MCF 10A (cell line): ENCODE data around the gene RGPD8. TPM values are rescaled to one million over a fixed set of nuclear protein-coding genes. Genes with fewer than 3 reads are reported as not detected.

ENCODE experiments used
- BruUV-seq: library from RNA; stranded (reverse); fragments of 400-500 nt; replicated peaks from 2 replicates; lab custom pipeline; 2021; lab: Mats Ljungman, UMichigan
- CTCF ChIA-PET: fragments of 300-600 bp; sonication (Branson Sonifier 250); formaldehyde crosslinking; extraction: SDS; loops from one replicate; lab custom pipeline; 2021; ENCODE audit warnings: antibody characterized with exemption, inconsistent platforms; lab: Yijun Ruan, JAX
- POLR2A ChIA-PET: fragments of 300-600, 350-650 bp; sonication (Branson Sonifier 250); formaldehyde crosslinking; extraction: SDS; loops from one replicate; lab custom pipeline; 2020; ENCODE audit warnings: antibody characterized with exemption, inconsistent platforms; lab: Yijun Ruan, JAX
- DNase-seq: peaks from one replicate; pipeline ENCODE4 v3.0.0-alpha.2; 2018; ENCODE audit not compliant: unreplicated experiment
- H3K27ac Mint-ChIP-seq: one replicate; pipeline ENCODE4 v1.8.0; 2022; ENCODE audit warnings: mild to moderate bottlenecking, low read depth, mixed read lengths; ENCODE audit not compliant: unreplicated experiment
- H3K27me3 Mint-ChIP-seq: one replicate; pipeline ENCODE4 v1.8.0; 2022; ENCODE audit warnings: mixed read lengths; ENCODE audit not compliant: insufficient read depth, unreplicated experiment
- H3K36me3 Mint-ChIP-seq: one replicate; pipeline ENCODE4 v1.8.0; 2022; ENCODE audit warnings: mild to moderate bottlenecking, moderate library complexity, mixed read lengths; ENCODE audit not compliant: insufficient read depth, unreplicated experiment
- H3K4me1 Mint-ChIP-seq: one replicate; pipeline ENCODE4 v1.8.0; 2022; ENCODE audit warnings: mixed read lengths; ENCODE audit not compliant: insufficient read depth, unreplicated experiment
- H3K4me3 Mint-ChIP-seq: one replicate; pipeline ENCODE4 v1.8.0; 2022; ENCODE audit warnings: mild to moderate bottlenecking, moderate library complexity, mixed read lengths; ENCODE audit not compliant: unreplicated experiment
- H3K9me3 Mint-ChIP-seq: one replicate; pipeline ENCODE4 v1.8.0; 2022; ENCODE audit warnings: mixed read lengths; ENCODE audit not compliant: unreplicated experiment
- intact Hi-C: fragments of 100-400 bp; cut with micrococcal nuclease; formaldehyde crosslinking; loops from 2 replicates; pipeline ENCODE4 v1.14.1; 2022
- total RNA-seq: library from RNA; stranded (reverse); gene quantifications from 2 replicates; pipeline ENCODE4 v1.2.3, GENCODE V29; 2022
- TF ChIP-seq, protein P1 (sequence below): fragments of 200-600 bp; IDR thresholded peaks from one replicate; pipeline ENCODE4 v1.8.0; 2022; ENCODE audit warnings: antibody characterized with exemption, mild to moderate bottlenecking; ENCODE audit not compliant: unreplicated experiment

The RGPD8 gene
- total RNA-seq, 1 experiment from 2014 or later: 13.9 TPM

DNA sequence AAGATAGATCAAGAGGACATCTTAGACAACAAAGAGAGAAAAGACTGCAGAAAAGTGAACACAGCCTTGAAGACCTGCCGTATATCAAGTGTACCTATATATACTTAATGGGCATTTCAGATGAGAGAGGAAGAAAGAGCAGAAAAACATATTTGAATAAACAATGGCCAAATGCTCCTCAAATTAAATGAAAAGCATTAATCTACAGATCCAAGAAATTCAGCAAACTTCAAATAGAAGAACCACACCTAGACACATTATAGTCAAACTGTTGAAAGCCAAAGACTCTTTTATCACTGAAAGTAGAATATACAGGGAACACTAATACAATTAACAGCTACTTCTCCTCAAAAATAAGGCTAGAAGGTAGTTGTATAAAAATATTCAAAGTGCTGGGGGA is 29.8 kb upstream of the RGPD8 start:
- intact Hi-C loops: no loop called here
- Mint-ChIP-seq H3K4me1 (no peaks in the 10 kb centered on the region), H3K36me3 (no peaks in the 10 kb centered on the region), H3K27ac (no peak overlapping the region), H3K9me3 (no peaks in the 10 kb centered on the region), H3K27me3 (peaks cover 30% of the 10 kb centered on the region), H3K4me3 (no peak overlapping the region)
- TF ChIP-seq, protein P1, sequence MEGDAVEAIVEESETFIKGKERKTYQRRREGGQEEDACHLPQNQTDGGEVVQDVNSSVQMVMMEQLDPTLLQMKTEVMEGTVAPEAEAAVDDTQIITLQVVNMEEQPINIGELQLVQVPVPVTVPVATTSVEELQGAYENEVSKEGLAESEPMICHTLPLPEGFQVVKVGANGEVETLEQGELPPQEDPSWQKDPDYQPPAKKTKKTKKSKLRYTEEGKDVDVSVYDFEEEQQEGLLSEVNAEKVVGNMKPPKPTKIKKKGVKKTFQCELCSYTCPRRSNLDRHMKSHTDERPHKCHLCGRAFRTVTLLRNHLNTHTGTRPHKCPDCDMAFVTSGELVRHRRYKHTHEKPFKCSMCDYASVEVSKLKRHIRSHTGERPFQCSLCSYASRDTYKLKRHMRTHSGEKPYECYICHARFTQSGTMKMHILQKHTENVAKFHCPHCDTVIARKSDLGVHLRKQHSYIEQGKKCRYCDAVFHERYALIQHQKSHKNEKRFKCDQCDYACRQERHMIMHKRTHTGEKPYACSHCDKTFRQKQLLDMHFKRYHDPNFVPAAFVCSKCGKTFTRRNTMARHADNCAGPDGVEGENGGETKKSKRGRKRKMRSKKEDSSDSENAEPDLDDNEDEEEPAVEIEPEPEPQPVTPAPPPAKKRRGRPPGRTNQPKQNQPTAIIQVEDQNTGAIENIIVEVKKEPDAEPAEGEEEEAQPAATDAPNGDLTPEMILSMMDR: no peak
- BruUV-seq: no TSS peak
- no peak for DNase-seq
- CTCF ChIA-PET: interaction anchor here (0.6 to 2.1 kb wide), 4 partner anchors 14 to 283 kb away, joined by 4 to 9 read pairs (median 6); no protein-coding TSS in a partner anchor
- POLR2A ChIA-PET: no interaction called here

- intact Hi-C loops: no loop called here
- DNase-seq: no peak
- Mint-ChIP-seq H3K27ac (no peak overlapping the region), H3K36me3 (no peaks in the 10 kb centered on the region), H3K9me3 (no peaks in the 10 kb centered on the region), H3K27me3 (peaks cover 19% of the 10 kb centered on the region), H3K4me3 (no peak overlapping the region), H3K4me1 (no peaks in the 10 kb centered on the region)
- TF ChIP-seq, protein P1: no peak
- CTCF ChIA-PET: interaction anchor here (1.7 to 2.1 kb wide), 2 partner anchors 15 to 18 kb away, joined by 7 to 9 read pairs; no protein-coding TSS in a partner anchor
- BruUV-seq: no TSS peak
- POLR2A ChIA-PET: interaction anchor here (0.6 kb wide), 1 partner anchor 356 kb away, joined by 3 read pairs; no protein-coding TSS in a partner anchor
These were observed 28.7 kb upstream of the RGPD8 start for GRCh38 chr2:112462178-112462577.

DNA sequence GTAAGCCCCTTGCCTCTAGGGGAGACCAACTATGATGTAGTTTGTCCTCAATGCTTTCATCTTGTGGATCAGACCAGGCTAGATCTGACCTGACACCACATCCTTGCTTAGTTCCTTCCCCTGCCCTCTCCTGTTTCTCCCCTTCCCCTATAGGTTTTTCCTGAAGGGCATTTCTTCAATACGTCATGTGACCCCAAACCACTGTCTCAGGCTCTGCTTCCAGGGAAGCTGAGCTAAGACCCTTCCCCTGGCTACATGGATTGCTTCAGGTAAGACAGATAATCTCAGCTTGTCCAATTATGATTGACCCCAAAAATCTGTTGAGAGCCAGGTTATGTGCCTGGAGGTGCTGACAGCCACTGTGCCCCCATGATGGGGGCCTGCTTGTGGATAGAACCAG is 25.9 kb upstream of the RGPD8 start:
- Mint-ChIP-seq H3K4me3 (no peak overlapping the region), H3K9me3 (no peaks in the 10 kb centered on the region), H3K27ac (no peak overlapping the region), H3K4me1 (no peaks in the 10 kb centered on the region), H3K36me3 (no peaks in the 10 kb centered on the region), H3K27me3 (peaks cover 19% of the 10 kb centered on the region)
- DNase-seq: no peak
- intact Hi-C loops: no loop called here
- no TSS peak for BruUV-seq
- POLR2A ChIA-PET: no interaction called here
- CTCF ChIA-PET: interaction anchor here (0.7 kb wide), 1 partner anchor 428 kb away, joined by 3 read pairs; no protein-coding TSS in a partner anchor
- TF ChIP-seq, protein P1: no peak

- no peaks in the 10 kb centered on the region for H3K36me3 Mint-ChIP-seq
- BruUV-seq: no TSS peak
- no peak overlapping the region for H3K27ac Mint-ChIP-seq
- H3K27me3 Mint-ChIP-seq: no peaks in the 10 kb centered on the region
- no peak overlapping the region for H3K4me3 Mint-ChIP-seq
- POLR2A ChIA-PET: no interaction called here
- H3K4me1 Mint-ChIP-seq: no peaks in the 10 kb centered on the region
- H3K9me3 Mint-ChIP-seq: peaks cover 10% of the 10 kb centered on the region
- intact Hi-C loops: no loop called here
- TF ChIP-seq, protein P1: no peak
- no peak for DNase-seq
- CTCF ChIA-PET: interaction anchor here (0.5 kb wide), 1 partner anchor 222 kb away, joined by 3 read pairs; no protein-coding TSS in a partner anchor
These were observed 21.1 kb upstream of the RGPD8 start for GRCh38 chr2:112454586-112454985.
